Neural crest cell (in vitro differentiated cells): ENCODE measurements around the gene PTEN. TPM values are rescaled to one million over a fixed set of nuclear protein-coding genes. Genes with fewer than 3 reads are reported as not detected.
A peak's percentile ranks its signal among the peaks of the same experiment; 100 is the strongest.

ENCODE experiments used
- DNase-seq: peaks from one replicate; pipeline ENCODE4 v3.0.0; 2021; ENCODE audit warnings: low read depth, mixed read lengths, low spot score
- H3K27ac Mint-ChIP-seq: one replicate; pipeline ENCODE4 v1.8.0; 2021; ENCODE audit warnings: mild to moderate bottlenecking, mixed read lengths; ENCODE audit not compliant: unreplicated experiment
- H3K27me3 Mint-ChIP-seq: 2 replicates; pipeline ENCODE4 v1.8.0; 2021; ENCODE audit warnings: low read depth, mild to moderate bottlenecking, mixed read lengths
- H3K36me3 Mint-ChIP-seq: 2 replicates; pipeline ENCODE4 v1.8.0; 2021; ENCODE audit warnings: low read depth, mild to moderate bottlenecking, mixed read lengths
- H3K4me1 Mint-ChIP-seq: 2 replicates; pipeline ENCODE4 v1.8.0; 2021; ENCODE audit warnings: mixed read lengths
- H3K4me3 Mint-ChIP-seq: one replicate; pipeline ENCODE4 v1.8.0; 2021; ENCODE audit warnings: mild to moderate bottlenecking, mixed read lengths
- H3K9me3 Mint-ChIP-seq: 2 replicates; pipeline ENCODE4 v1.8.0; 2021; ENCODE audit warnings: mixed read lengths
- total RNA-seq: library from RNA; stranded (reverse); gene quantifications from 2 replicates; pipeline ENCODE4 v1.2.1, GENCODE V29; 2021
- TF ChIP-seq, protein P1 (sequence below): fragments of 200-600 bp; sonication (generic); conservative IDR thresholded peaks from 2 replicates; pipeline ENCODE4 v1.5.0; 2021; ENCODE audit warnings: antibody characterized with exemption, mild to moderate bottlenecking

PTEN gene
- total RNA-seq, 1 donor from 2014 or later = 52.5 TPM

DNA sequence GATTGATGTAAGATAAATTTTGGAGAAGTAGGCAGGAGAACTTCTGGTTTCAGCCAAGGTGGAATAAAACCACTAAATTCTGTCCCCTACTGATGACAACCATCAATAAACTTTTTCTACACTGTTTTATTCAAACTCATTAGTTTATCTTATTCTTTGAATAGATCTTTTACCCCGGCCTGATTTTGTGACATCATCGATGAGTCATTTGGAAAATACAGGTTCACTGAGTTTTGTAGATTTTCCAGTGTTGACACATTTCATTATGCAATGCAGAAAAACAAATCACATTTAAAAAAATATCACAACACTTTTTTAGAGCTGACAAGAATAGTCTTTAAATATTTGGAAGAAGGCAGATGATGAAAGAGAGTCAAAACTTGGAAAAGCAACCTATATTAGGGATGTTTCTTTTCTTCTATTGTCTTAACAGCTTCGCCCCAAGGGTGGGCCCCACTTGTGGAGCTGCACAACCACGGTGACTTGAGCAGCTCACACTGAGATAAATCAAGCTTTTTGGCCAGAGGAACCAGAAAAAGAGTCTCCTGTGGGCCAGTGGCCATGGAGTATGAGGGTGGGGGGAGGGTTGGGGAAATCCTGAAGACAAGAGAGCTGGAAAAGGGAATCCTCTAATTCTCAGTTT is 112.8 kb downstream of the PTEN start:
- no peaks in the 10 kb centered on the region for H3K27me3 Mint-ChIP-seq
- H3K9me3 Mint-ChIP-seq = no peaks in the 10 kb centered on the region
- DNase-seq = no peak
- H3K36me3 Mint-ChIP-seq = peaks cover 4% of the 10 kb centered on the region
- TF ChIP-seq, protein P1, sequence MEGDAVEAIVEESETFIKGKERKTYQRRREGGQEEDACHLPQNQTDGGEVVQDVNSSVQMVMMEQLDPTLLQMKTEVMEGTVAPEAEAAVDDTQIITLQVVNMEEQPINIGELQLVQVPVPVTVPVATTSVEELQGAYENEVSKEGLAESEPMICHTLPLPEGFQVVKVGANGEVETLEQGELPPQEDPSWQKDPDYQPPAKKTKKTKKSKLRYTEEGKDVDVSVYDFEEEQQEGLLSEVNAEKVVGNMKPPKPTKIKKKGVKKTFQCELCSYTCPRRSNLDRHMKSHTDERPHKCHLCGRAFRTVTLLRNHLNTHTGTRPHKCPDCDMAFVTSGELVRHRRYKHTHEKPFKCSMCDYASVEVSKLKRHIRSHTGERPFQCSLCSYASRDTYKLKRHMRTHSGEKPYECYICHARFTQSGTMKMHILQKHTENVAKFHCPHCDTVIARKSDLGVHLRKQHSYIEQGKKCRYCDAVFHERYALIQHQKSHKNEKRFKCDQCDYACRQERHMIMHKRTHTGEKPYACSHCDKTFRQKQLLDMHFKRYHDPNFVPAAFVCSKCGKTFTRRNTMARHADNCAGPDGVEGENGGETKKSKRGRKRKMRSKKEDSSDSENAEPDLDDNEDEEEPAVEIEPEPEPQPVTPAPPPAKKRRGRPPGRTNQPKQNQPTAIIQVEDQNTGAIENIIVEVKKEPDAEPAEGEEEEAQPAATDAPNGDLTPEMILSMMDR = no peak
- H3K4me3 Mint-ChIP-seq = no peak overlapping the region
- H3K27ac Mint-ChIP-seq = no peak overlapping the region
- H3K4me1 Mint-ChIP-seq = peaks cover 9% of the 10 kb centered on the region

GRCh38 chr10:87978166-87978565 is 114.7 kb downstream of the PTEN start:
- no peak overlapping the region for H3K27ac Mint-ChIP-seq

GRCh38 chr10:87979847-87980246 is 116.4 kb downstream of the PTEN start:
- peaks cover 8% of the 10 kb centered on the region for H3K9me3 Mint-ChIP-seq
- no peak overlapping the region for H3K27ac Mint-ChIP-seq
- H3K4me3 Mint-ChIP-seq = no peak overlapping the region
- H3K4me1 Mint-ChIP-seq = peaks cover 5% of the 10 kb centered on the region
- DNase-seq = no peak
- TF ChIP-seq, protein P1 = no peak
- no peaks in the 10 kb centered on the region for H3K27me3 Mint-ChIP-seq
- H3K36me3 Mint-ChIP-seq = peaks cover 5% of the 10 kb centered on the region

More at GRCh38 chr10:87978166-87978565, 114.7 kb downstream of the PTEN start:
- no peaks in the 10 kb centered on the region for H3K9me3 Mint-ChIP-seq
- no peak overlapping the region for H3K4me3 Mint-ChIP-seq
- DNase-seq = no peak
- peaks cover 9% of the 10 kb centered on the region for H3K4me1 Mint-ChIP-seq
- no peaks in the 10 kb centered on the region for H3K27me3 Mint-ChIP-seq
- peaks cover 4% of the 10 kb centered on the region for H3K36me3 Mint-ChIP-seq
- TF ChIP-seq, protein P1 = no peak

GRCh38 chr10:87983716-87984115 is 120.3 kb downstream of the PTEN start:
- TF ChIP-seq, protein P1 = no peak
- H3K9me3 Mint-ChIP-seq = peaks cover 9% of the 10 kb centered on the region
- H3K36me3 Mint-ChIP-seq = peaks cover 3% of the 10 kb centered on the region
- H3K27me3 Mint-ChIP-seq = no peaks in the 10 kb centered on the region
- DNase-seq = no peak
- no peak overlapping the region for H3K27ac Mint-ChIP-seq
- no peaks in the 10 kb centered on the region for H3K4me1 Mint-ChIP-seq
- no peak overlapping the region for H3K4me3 Mint-ChIP-seq

DNA sequence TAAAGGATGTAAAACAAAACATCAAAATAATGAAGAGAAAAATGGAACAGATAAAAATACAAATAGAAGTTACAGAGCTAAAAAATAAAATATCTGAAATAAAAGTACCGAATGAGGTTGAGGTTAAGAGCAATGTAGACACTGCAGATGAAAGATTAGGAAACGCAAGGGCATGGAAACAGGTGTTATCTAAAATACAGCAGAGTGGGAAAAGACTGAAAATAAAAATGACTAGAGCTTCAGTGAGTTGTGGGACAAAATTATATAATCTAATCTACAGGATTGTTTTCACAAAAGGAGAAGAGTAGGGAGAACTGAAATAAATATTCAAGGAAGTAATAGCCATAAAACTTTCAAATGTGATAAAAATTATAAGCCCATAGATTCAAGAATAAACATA is 123.8 kb downstream of the PTEN start:
- peaks cover 9% of the 10 kb centered on the region for H3K9me3 Mint-ChIP-seq

More for the DNA sequence above, 123.8 kb downstream of the PTEN start:
- Mint-ChIP-seq H3K27ac (peak overlapping the region; percentile 4), H3K4me3 (no peak overlapping the region), H3K27me3 (no peaks in the 10 kb centered on the region), H3K4me1 (no peaks in the 10 kb centered on the region), H3K36me3 (peaks cover 3% of the 10 kb centered on the region)
- no peak for DNase-seq
- TF ChIP-seq, protein P1 = no peak
